H1 (cell line): ENCODE measurements around the gene AMIGO2. TPM values are rescaled to one million over a fixed set of nuclear protein-coding genes. Genes with fewer than 3 reads are reported as not detected.

Experiments
- CTCF ChIA-PET: fragments of 300-600 bp; sonication (Branson Sonifier 250); formaldehyde crosslinking; loops from one replicate; lab custom pipeline; 2021; ENCODE audit not compliant: partially characterized antibody; lab: Charles Lee
- POLR2A ChIA-PET: fragments of 300-600 bp; sonication (Branson Sonifier 250); formaldehyde crosslinking; loops from one replicate; lab custom pipeline; 2021; ENCODE audit warnings: inconsistent platforms; ENCODE audit not compliant: partially characterized antibody; lab: Charles Lee
- DNase-seq, 2 experiments: peaks; one replicate each; pipeline versions ENCODE4 v3.0.0 to v3.0.0-alpha.2; 2010 to 2022; ENCODE audit warnings: low spot score in 2 of 2, low read depth in 1 of 2, mixed read lengths in 1 of 2
- FAIRE-seq: peaks from 2 replicates; lab custom pipeline; 2011; peaks lifted over from hg19 to GRCh38; lab: Jason Lieb, UNC
- H2AFZ ChIP-seq: 2 replicates; pipeline ENCODE4 v1.8.1; 2012; ENCODE audit warnings: low read length, inconsistent platforms
- H2AK5ac ChIP-seq: 2 replicates; pipeline ENCODE4 v1.6.1; 2013; ENCODE audit warnings: low read depth, low read length
- H2BK120ac ChIP-seq: replicated peaks from 2 replicates; pipeline ENCODE3; 2013; ENCODE audit warnings: low read depth, low read length, inconsistent platforms
- H2BK12ac ChIP-seq: 2 replicates; pipeline ENCODE4 v1.6.1; 2013; ENCODE audit warnings: low read depth, low read length
- H2BK15ac ChIP-seq: 2 replicates; pipeline ENCODE4 v1.6.1; 2013; ENCODE audit warnings: low read length
- H2BK20ac ChIP-seq: 2 replicates; pipeline ENCODE4 v1.6.1; 2013; ENCODE audit warnings: low read length
- H2BK5ac ChIP-seq: 2 replicates; pipeline ENCODE4 v1.6.1; 2013; ENCODE audit warnings: low read depth, low read length
- H3K14ac ChIP-seq: 2 replicates; pipeline ENCODE4 v1.6.1; 2013; ENCODE audit warnings: inconsistent platforms; ENCODE audit not compliant: insufficient read length
- H3K18ac ChIP-seq: 2 replicates; pipeline ENCODE4 v1.6.1; 2013; ENCODE audit warnings: low read length; ENCODE audit errors: extremely low read depth
- H3K23ac ChIP-seq: 2 replicates; pipeline ENCODE4 v1.6.1; 2013; ENCODE audit warnings: inconsistent platforms; ENCODE audit not compliant: insufficient read length
- H3K23me2 ChIP-seq: 2 replicates; pipeline ENCODE4 v1.6.1; 2013; ENCODE audit warnings: low read depth, low read length
- H3K27ac ChIP-seq: 2 replicates; pipeline ENCODE4 v1.6.1; 2011; ENCODE audit warnings: low read depth, low read length, inconsistent platforms
- H3K27me3 ChIP-seq, 4 experiments: replicated peaks in 1 of 4; 1 replicate in 1 of 4; 2 replicates in 3 of 4; pipeline versions ENCODE4 v1.6.1 to v1.8.1; 2011 to 2013; ENCODE audit warnings: low read length in 3 of 4, mild to moderate bottlenecking in 3 of 4, inconsistent platforms in 2 of 4, mixed read lengths in 2 of 4, moderate library complexity in 1 of 4; ENCODE audit not compliant: control insufficient read depth in 3 of 4, insufficient read depth in 3 of 4; ENCODE audit errors: extremely low read depth in 1 of 4
- H3K36me3 ChIP-seq, 4 experiments: 2 replicates each; pipeline versions ENCODE4 v1.6.1 to v1.8.1; 2011 to 2013; ENCODE audit warnings: mild to moderate bottlenecking in 4 of 4, low read length in 3 of 4, moderate library complexity in 2 of 4, control low read depth in 1 of 4, inconsistent platforms in 1 of 4; ENCODE audit not compliant: insufficient read depth in 4 of 4, control insufficient read depth in 2 of 4
- H3K4ac ChIP-seq: replicated peaks from 2 replicates; pipeline ENCODE3; 2013; ENCODE audit warnings: low read length, low read depth, mixed read lengths, inconsistent platforms; ENCODE audit not compliant: insufficient read length
- H3K4me1 ChIP-seq, 4 experiments: replicated peaks in 1 of 4; 1 replicate in 1 of 4; 2 replicates in 3 of 4; pipeline versions ENCODE4 v1.6.1 to v1.8.1; 2011 to 2013; ENCODE audit warnings: low read length in 3 of 4, inconsistent platforms in 2 of 4, mixed read lengths in 1 of 4; ENCODE audit not compliant: insufficient read depth in 4 of 4, control insufficient read depth in 3 of 4
- H3K4me2 ChIP-seq, 2 experiments: 2 replicates each; pipeline versions ENCODE4 v1.6.1 to v1.8.1; 2011 to 2013; ENCODE audit warnings: low read depth in 2 of 2, low read length in 2 of 2, control low read depth in 1 of 2, inconsistent platforms in 1 of 2, mild to moderate bottlenecking in 1 of 2; ENCODE audit not compliant: insufficient read depth in 1 of 2
- H3K4me3 ChIP-seq, 4 experiments: fragments of 200-600, 300-600 bp in 1 of 4; sonication (generic), shearing (Covaris generic), sonication (Bioruptor Twin) in 1 of 4; 2 replicates each; pipeline versions ENCODE4 v1.5.1 to v1.8.1; 2011 to 2016; ENCODE audit warnings: low read length in 4 of 4, low read depth in 3 of 4, control low read depth in 2 of 4, inconsistent platforms in 2 of 4, mild to moderate bottlenecking in 2 of 4, mixed read lengths in 1 of 4, moderate library complexity in 1 of 4; ENCODE audit not compliant: insufficient read depth in 2 of 4; ENCODE audit errors: extremely low read depth in 1 of 4
- H3K56ac ChIP-seq: replicated peaks from 2 replicates; pipeline ENCODE3; 2013; ENCODE audit warnings: low read depth, mild to moderate bottlenecking, mixed read lengths, low read length, inconsistent platforms; ENCODE audit not compliant: insufficient read length
- H3K79me1 ChIP-seq: 2 replicates; pipeline ENCODE4 v1.6.1; 2013; ENCODE audit warnings: low read depth, low read length, control low read depth
- H3K79me2 ChIP-seq, 2 experiments: 2 replicates each; pipeline versions ENCODE4 v1.6.1 to v1.8.1; 2012 to 2013; ENCODE audit warnings: low read length in 2 of 2, mild to moderate bottlenecking in 2 of 2, inconsistent platforms in 1 of 2; ENCODE audit not compliant: insufficient read depth in 2 of 2, control insufficient read depth in 1 of 2
- H3K9ac ChIP-seq, 4 experiments: replicated peaks in 1 of 4; 1 replicate in 1 of 4; 2 replicates in 3 of 4; pipeline versions ENCODE4 v1.6.1 to v1.8.1; 2011 to 2013; ENCODE audit warnings: low read depth in 3 of 4, low read length in 3 of 4, control low read depth in 2 of 4, mild to moderate bottlenecking in 2 of 4, moderate library complexity in 2 of 4, inconsistent platforms in 1 of 4; ENCODE audit errors: extremely low read depth in 1 of 4
- H3K9me3 ChIP-seq, 2 experiments: 2 replicates each; pipeline versions ENCODE4 v1.6.1 to v1.8.1; 2012 to 2013; ENCODE audit warnings: mild to moderate bottlenecking in 2 of 2, moderate library complexity in 2 of 2, control low read depth in 1 of 2, inconsistent platforms in 1 of 2, low read depth in 1 of 2, low read length in 1 of 2, mixed read lengths in 1 of 2; ENCODE audit not compliant: insufficient read depth in 2 of 2
- H4K20me1 ChIP-seq, 2 experiments: replicated peaks in 1 of 2; 2 replicates each; pipeline versions ENCODE3 to v1.8.1; 2011 to 2013; ENCODE audit warnings: inconsistent platforms in 2 of 2, low read length in 2 of 2, mild to moderate bottlenecking in 1 of 2; ENCODE audit not compliant: insufficient read depth in 2 of 2, control insufficient read depth in 1 of 2
- H4K5ac ChIP-seq: 2 replicates; pipeline ENCODE4 v1.6.1; 2013; ENCODE audit warnings: low read length, low read depth, mixed read lengths, inconsistent platforms; ENCODE audit not compliant: insufficient read length
- H4K8ac ChIP-seq: 2 replicates; pipeline ENCODE4 v1.8.0; 2013; ENCODE audit warnings: mild to moderate bottlenecking, moderate library complexity, low read length, inconsistent platforms; ENCODE audit not compliant: insufficient read depth; ENCODE audit errors: extremely low read depth
- H4K91ac ChIP-seq: replicated peaks from 2 replicates; pipeline ENCODE3; 2013; ENCODE audit warnings: low read length, mixed read lengths, inconsistent platforms; ENCODE audit not compliant: insufficient read length
- ASH2L ChIP-seq: fragments of 200-600, 300-600 bp; sonication (generic); IDR thresholded peaks from one replicate; pipeline ENCODE4 v1.7.1; 2017; ENCODE audit warnings: low read length
- CBX8 ChIP-seq: fragments of 300-800, 300-1000 bp; sonication (generic); IDR thresholded peaks from 2 replicates; pipeline ENCODE4 v1.7.1; 2016; ENCODE audit warnings: low read depth, low read length, borderline replicate concordance
- KDM4A ChIP-seq: IDR thresholded peaks from one replicate; pipeline ENCODE4 v1.7.1; 2012; ENCODE audit warnings: low read depth, mild to moderate bottlenecking, moderate library complexity, low read length, inconsistent platforms; ENCODE audit not compliant: severe bottlenecking
- PHF8 ChIP-seq: fragments of 200-600 bp; sonication (generic); conservative IDR thresholded peaks from 2 replicates; pipeline ENCODE4 v1.7.1; 2012; ENCODE audit warnings: low read depth, mild to moderate bottlenecking, inconsistent platforms, low read length, moderate library complexity
- SP1 ChIP-seq: IDR thresholded peaks from 2 replicates; pipeline ENCODE4 v1.6.1; 2011; ENCODE audit warnings: low read depth, low read length
- TEAD4 ChIP-seq: IDR thresholded peaks from 2 replicates; pipeline ENCODE4 v1.6.1; 2012; ENCODE audit warnings: low read depth, low read length, inconsistent platforms, mixed read lengths
- WGBS, 2 experiments: shearing (Covaris generic) in 1 of 2; methylation state at CpG; one replicate each; pipeline versions ENCODE4 v1.1.6 to v1.1.7; 2013 to 2015; ENCODE audit warnings: low lambda C conversion rate in 2 of 2, mixed read lengths in 2 of 2, inconsistent platforms in 1 of 2, low coverage in 1 of 2, missing lambda C conversion rate in 1 of 2; ENCODE audit not compliant: insufficient replicate concordance in 2 of 2, insufficient coverage in 1 of 2, insufficient read length in 1 of 2; ENCODE audit errors: extremely low coverage in 1 of 2, missing lambda C conversion rate in 1 of 2; 5-methylcytosine and 5-hydroxymethylcytosine counted together
- polyA plus RNA-seq, 7 experiments: library from polyadenylated mRNA; depleted of rRNA in 3 of 7; stranded (reverse) in 5 of 7; unstranded in 2 of 7; fragments of >200 nt in 5 of 7; fragments of 200-250 nt in 2 of 7; gene quantifications; 1 replicate in 5 of 7; 2 replicates in 1 of 7; 4 replicates in 1 of 7; pipeline versions ENCODE4 v1.2.1 to v1.2.3, GENCODE V29; 2011 to 2013; ENCODE audit warnings: missing spikeins in 2 of 7, mixed read lengths in 2 of 7
- total RNA-seq: library from RNA; stranded (reverse); fragmentation: NEBNext Ultra II Directional; extraction: Animal tissue kit (Norgen Biotek cat#: 25700); gene quantifications from 2 replicates; pipeline ENCODE4 v1.2.1, GENCODE V29; 2021

AMIGO2 gene
- total and polyA plus RNA-seq, 2 of the 8 experiments (the other 6 are each of a cell fraction or from before 2014, with no cell fraction given): 1.7 to 3.3 TPM

- 92 to 100% methylated on average over 1 to 7 of the region's 7 CpGs for WGBS, 2 experiments
- Histone ChIP-seq H3K36me3 (no peaks in the 10 kb centered on the region), H3K23ac (no peak overlapping the region), H3K27ac (no peak overlapping the region), H3K4me3 (no peak overlapping the region), H2AK5ac (no peak overlapping the region), H3K9ac (no peak overlapping the region), H2BK15ac (no peak overlapping the region), H3K56ac (no peak overlapping the region), H3K4me1 (peaks cover 0 to 2% (median 0%) of the 10 kb centered on the region in 4 experiments; a peak in 1 of 7 replicates), H3K79me1 (no peaks in the 10 kb centered on the region), H4K5ac (no peak overlapping the region), H3K9me3 (no peaks in the 10 kb centered on the region), H3K79me2 (no peaks in the 10 kb centered on the region), H3K27me3 (no peaks in the 10 kb centered on the region), H2BK5ac (no peak overlapping the region), H2BK20ac (no peak overlapping the region), H4K20me1 (no peaks in the 10 kb centered on the region), H3K18ac (no peak overlapping the region), H3K4ac (no peak overlapping the region), H2BK12ac (no peak overlapping the region), H3K4me2 (no peak overlapping the region), H3K23me2 (no peaks in the 10 kb centered on the region), H2AFZ (no peak overlapping the region), H4K91ac (no peak overlapping the region), H3K14ac (no peak overlapping the region), H2BK120ac (no peak overlapping the region), H4K8ac (no peak overlapping the region)
- TF ChIP-seq SP1 (no peak), CBX8 (no peak), KDM4A (no peak), PHF8 (no peak), TEAD4 (no peak), ASH2L (no peak)
- POLR2A ChIA-PET: no interaction called here
- FAIRE-seq (no peak), DNase-seq (no peak)
- CTCF ChIA-PET: interaction anchor here (1.0 to 1.4 kb wide), 2 partner anchors 26 to 64 kb away, joined by 3 read pairs; no protein-coding TSS in a partner anchor
Measured at GRCh38 chr12:47097276-47097896, 17.6 kb upstream of the AMIGO2 start.
